HG02763 (cell line): ENCODE measurements around the gene SMARCAL1.
"Not testable (repeated sequence)": the region's sequence is repeated elsewhere in the genome, so short reads cannot be mapped to it uniquely, and the experiment has no call there.

Experiments
- ATAC-seq: cut with Tn5 transposase; IDR thresholded peaks from one replicate; pipeline ENCODE4 v1.9.1; 2021; ENCODE audit warnings: mild to moderate bottlenecking, moderate library complexity; ENCODE audit not compliant: unreplicated experiment

SMARCAL1 gene

DNA sequence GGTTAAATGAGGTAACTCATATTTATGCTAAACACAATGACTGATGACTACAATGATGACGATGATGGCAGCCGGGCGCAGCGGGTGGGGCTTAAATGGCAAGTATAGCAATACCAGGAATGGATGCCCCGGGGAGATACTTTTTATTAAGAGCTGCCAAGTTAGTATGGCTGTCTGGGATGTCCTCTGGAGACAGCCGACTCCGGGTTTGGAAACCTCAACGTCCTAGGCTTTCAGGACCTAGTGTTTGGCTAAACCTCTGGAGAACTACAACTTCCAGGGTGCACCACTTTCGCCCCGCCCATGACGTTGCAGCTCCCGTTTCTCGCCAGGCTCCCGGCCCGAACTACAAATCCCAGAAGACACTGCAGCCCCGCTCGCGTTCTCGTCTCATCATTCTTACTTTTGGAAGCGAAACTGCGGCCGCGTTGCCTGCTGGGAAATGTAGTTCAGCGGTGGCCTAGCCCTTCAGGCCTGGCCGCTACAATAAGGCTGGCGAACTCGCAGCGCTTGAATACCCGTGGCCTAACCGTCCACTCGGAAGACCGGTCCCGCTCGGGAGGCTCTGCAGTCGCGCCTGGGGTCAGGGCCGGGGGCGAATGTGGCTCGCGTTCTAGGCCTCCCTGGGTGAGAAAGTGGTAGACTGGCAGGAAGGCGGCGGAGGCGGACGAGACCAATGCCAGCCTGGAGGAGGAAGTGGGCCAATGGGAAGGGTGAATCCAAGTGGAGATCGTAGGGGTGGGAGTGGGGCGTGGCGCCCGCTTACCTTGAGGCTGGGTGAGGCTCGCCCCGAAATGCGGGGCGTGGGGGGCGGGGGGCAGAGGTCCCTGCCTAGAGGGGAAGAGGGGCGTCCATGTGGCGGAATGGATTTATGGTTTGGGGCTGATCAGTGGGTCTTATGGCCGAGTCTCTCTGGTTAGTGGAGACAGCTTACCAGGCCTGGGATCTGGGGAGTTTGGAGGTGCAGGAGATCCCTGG lies at the start of gene SMARCAL1:
Gene SMARCAL1 (plus strand): TSS at position 463 of the 978 bp plus-strand sequence. CDS start 2,221 bp downstream, outside the sequence.
- peak; percentile 93 for ATAC-seq

DNA sequence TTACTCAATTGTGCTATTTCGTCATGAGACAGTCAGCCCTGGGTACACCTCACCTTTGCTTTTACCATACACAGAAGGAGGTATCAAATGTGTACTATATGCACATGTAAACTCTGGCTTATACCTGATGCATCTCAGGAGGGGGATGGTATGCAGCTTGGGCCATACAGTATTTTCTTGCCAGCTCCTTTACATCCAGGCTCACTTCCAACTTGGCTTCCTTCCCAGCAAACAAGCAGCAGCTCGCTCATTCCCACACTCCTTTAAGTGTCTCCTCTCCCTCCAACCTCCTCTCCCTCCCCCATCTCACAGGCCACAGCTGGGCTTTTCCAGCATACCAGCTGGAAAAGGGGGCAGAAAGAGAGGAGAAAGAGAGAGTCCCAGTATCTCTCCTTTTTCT lies 49.6 kb upstream of the SMARCAL1 start:
- no peak for ATAC-seq

DNA sequence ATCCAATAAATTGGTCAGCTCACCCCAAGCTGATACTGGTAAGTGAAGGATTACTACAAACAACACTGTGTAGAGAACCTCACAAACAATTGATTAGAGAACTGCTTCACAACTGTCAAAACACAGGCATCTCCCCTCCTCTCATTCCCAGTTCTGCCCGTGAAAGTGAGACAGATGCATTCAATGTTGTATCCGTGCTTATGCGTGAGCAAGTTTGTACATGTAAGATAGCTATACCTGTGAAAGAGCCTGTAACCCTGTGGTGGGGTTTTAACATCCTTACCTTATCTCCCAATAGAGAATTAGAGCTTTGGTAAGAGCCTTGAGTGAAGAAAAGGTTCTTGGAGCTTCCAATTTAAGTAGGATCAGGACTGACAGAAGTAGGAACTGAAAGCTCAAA lies 49.1 kb upstream of the SMARCAL1 start:
- ATAC-seq, result no peak

DNA sequence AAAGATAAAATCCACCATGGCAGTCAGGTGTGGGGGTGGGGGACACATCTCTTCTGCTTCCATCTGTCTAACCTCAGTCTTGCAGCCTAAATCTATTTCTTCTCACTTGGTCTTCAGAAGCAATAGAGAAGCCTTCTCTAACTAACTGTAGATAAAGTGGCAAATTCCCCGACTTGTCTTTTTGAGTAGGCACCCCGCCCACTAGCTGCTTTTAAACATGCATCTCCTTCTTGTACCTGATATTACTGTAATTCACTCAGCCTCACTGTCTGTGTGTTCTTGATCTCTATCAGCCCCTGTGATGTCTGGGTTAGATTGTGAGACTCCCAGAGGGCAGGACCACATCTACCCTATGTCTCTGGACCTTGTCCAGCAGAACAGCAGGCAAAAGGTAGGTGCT lies 46.8 kb upstream of the SMARCAL1 start:
- ATAC-seq, result no peak

DNA sequence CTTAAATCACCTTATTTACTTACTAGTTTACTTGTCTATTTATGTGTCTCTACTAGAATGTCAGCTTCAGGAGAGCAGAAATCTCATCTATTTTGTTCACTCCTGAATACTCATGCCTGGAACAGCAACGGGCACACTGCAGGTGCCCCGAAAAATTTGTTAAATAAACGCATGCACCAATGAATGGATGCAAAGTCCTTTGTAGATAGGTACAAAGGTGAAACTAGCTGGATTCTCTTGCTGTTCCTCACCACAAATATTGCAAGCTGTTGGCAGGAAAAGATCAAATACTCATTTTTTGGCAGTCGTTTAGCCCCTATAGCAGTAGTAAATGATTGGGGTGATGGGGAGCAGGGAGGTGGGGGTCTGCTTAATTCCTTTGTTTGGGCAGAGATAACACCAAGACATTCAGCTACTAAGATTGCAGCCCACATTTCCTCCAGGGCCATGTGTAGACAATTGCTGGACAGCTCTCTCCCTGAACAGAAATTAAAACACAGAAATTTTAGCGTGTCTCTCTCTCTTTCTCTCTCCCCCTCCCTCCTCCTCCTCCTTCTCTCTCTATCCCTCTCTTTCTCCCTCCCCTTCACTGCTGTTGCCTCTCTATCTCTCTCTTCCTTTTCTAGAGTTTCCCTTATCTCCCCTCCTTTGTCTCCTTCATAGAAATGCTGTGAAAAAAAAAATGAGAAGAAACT lies 45.4 kb upstream of the SMARCAL1 start:
- no peak for ATAC-seq

DNA sequence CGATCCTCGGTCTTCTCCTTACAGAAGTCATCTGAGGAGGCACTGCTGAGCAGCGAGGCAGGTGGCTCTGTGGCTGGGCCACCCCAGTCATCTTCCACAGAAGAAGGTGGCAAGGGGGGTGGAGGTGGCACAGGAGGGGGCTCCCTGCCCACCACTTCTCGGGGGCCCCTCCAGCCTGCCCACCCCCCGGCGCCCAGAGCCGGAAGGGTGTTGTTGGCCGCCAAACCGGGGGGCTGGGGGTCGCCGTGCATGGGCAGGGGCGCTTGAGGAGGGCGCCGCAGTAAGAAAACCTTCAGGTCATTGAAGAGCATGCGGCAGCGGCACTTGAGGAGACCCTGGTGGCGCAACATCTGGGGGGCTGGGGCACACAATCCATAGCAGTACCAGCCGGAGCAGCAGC lies 42.5 kb upstream of the SMARCAL1 start:
- ATAC-seq, result no peak

DNA sequence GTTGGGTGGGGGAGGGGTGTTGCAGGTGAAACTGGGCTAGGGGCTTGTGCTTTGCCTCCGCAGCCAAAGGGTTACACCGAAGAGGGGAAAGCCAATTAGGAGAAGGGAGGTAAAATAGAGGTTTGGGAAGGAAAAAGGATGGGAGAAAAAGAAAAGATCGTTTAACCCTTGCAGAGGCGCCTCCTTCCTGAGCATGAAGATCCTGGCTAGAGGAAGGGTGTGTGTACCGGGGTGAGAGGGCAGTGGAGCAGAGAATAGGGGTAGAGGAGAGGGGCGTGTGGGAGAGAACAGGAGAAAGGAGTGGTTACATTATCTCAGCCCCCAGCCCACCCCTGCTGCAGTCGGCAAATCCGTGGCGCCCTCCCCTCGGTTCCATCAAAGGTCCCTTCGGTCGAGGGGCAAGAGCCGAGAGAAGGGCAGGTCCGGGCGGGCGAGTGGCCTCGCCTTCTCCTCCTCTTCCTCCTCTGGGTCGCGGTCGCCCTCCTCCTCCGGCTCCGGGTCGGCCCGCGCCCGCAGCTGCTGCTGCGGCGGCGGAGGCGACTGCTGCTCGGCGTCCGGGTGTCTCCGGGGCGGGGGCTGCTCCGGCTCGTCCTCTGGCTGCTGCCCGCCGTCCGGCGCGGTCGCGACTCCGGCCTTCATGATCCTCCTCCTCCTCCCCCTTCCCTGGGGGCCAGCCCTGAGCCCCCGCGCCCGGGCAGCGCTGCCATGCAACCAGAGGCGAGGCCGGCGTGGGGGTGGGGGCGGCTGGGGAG lies 41.1 kb upstream of the SMARCAL1 start:
- no peak for ATAC-seq

DNA sequence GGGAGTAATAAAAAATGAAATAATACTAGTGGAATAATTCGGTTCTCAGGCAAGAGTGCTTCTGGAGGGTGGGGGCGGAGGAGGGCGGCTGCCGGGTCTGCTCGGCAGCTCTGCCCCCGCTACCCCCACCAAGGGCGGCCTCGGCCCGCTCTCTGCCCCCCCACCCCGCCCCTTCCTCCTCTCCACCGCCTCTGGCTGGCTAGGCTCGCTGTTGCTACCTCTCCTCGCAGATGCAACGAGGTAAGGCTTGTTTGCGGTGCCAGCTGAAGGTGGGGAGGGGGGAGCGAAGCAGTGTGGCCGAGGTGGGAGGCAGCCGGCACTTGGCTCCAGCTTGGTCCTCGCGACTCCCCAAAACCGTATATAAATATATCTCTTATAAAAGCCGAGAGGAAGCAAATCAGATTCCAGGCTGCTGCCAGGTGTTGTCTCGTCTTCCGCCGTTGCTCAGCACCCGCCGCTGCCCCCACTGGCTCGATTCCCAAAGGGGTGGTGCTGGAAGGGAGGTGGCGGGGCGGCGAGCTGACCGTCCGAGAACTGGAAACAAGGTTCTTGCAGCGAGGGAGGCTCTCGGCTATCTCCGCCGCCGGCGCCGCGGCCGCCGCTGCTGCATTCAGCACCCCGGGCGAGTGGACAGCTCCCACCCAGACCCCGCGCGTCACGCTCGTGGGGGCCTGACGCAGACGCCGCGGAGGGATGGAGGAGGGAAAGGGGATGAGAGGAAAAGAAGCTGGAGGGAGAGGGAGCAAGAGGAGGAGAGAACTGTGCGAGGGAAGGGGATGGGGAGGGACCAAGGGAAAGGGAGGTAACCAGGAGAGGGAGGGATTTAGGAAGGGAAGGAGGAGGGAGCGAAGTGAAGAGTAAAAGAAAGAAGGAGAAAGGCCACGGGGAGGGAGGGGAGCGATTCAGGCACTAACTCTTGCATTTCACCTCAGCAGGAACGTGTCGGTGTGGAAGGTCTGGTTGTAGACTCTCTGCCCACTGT lies 40.3 kb upstream of the SMARCAL1 start, which contains the start of gene MARCHF4:
Gene MARCHF4 (minus strand): TSS at position 763 of the 982 bp plus-strand sequence. CDS start 2,223 bp downstream, outside the sequence.
- no peak for ATAC-seq

DNA sequence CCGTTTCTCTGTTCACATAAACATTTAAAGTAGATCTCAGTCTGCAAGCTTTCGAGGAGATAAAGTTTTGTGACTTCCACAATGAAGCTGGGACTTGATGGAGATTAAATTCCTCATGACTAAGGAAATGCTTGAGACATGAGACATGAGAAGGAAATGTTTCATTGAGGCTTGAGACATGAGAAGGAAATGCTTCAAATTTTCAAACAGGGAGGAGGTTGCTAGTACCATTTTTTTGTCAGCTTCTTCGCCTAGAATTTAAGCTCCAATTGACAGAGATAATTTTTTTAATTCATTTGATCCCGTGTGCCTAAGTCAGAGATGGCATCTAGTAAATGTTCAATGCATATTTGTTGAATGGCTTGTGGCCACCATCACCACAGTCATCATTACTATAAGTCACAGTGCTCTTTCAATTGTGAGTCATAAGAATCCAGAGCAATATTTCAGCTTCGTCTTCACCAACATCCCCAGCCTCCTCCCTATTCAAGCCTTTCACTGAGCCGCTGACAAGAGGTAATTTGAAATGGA lies 39.5 kb upstream of the SMARCAL1 start:
- ATAC-seq, result no peak

DNA sequence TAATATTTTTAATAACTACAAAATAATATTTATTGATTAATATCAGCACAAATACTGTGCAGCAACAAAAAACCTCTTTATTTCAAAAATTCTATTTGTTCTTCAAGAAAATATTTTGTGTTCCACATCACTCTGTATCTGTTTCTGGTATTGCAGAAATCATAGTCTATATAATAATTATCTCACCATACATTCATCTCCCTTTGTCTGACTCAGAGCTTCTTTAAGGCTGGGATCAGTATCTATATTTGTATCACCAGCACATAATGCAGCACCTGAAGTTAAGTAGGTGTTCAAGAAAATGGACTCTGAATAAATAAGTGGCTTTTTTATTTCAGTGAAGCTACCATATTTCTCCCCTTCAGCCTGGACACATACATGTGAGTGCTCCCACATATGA lies 38.4 kb upstream of the SMARCAL1 start:
- no peak for ATAC-seq

DNA sequence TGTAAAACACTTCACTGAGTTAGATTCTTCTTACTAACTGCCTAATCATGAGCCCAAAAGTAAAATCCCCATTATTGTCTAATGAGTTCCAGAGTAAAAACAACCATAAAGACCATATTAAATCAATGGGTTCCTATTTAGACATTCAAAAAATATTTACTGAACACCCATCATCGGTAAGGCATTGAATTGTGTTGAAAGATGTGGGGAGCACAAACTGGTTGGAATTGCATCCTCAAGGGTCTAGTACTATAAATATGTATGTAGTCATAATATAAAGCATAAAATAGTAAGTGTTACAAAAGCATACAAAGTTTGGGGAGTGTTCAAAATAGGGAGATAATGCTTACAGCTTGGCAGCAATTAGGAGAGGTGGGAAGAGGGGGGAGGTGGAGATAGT lies 37.0 kb upstream of the SMARCAL1 start:
- no peak for ATAC-seq

DNA sequence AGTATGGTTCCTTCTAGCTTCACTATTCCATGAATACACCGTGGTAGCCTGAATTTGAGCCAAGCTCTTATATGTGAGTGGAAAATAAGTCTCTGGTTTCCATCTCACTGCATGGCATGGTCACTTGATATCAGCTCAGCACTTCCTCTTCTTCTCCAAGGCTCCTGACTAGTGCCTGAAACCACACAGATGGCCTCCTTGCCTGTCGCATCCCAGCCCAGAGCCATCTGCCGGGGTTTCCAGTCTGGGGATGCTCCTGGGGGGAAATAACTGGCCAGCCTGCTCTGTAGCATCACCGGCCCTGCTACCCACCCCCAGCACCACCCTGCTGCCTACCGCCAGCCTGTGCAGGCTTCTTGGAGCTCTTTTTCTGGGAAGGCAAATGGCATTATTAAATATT lies 32.3 kb upstream of the SMARCAL1 start:
- ATAC-seq, result no peak

DNA sequence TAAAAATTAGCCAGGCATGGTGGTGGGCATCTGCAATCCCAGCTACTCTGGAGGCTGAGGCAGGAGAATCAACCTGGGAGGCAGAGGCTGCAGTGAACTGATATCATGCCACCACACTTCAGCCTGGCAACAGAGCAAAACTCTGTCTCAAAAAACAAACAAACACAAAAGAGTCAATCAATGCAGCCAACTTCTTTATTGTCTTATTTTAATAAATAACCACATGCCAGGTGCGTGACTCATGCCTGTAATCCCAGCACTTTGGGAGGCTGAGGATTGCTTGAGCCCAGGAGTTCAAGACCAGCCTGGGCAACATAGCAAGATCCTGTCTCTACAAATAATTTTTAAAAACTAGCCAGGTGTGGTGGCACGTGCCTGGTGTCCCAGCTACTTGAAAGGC lies 27.9 kb upstream of the SMARCAL1 start:
- not testable (repeated sequence) for ATAC-seq

DNA sequence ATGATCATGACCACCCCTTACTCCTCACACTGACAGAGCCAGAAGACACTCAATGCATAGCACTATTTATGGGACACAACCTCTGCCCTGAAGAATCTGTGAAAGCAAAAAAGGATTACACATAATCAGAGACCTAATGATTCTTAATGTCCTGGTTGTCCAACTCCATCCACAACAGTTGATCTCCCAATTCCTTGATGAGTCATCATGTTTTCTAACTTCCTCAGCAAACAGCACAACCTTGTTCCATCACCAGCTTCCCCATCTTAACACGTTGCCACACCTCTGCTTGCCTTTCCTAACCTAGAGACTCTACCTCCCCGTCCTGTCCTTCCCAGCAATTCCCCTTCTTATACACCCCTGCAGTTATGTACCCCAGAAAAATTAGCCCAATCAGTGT lies 26.8 kb upstream of the SMARCAL1 start:
- no peak for ATAC-seq

DNA sequence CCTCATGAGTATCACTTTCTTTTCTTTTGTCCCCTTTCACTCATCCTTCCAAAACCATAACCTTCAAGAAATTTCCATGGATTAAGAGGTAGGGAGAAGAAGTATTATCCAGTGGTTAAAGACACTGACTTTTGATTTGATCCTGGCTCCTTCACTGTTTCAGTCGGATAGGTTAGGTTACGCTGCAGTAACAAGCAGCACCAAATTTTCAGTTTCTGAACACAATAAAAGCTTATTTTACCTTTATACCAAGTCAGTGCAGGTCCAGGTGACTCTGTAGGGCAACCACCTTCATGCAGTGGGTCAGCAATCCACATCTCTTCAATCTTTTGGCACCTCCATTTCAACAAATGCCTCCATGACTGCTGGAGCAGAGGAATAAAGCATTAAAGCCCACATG lies 25.0 kb upstream of the SMARCAL1 start:
- no peak for ATAC-seq

DNA sequence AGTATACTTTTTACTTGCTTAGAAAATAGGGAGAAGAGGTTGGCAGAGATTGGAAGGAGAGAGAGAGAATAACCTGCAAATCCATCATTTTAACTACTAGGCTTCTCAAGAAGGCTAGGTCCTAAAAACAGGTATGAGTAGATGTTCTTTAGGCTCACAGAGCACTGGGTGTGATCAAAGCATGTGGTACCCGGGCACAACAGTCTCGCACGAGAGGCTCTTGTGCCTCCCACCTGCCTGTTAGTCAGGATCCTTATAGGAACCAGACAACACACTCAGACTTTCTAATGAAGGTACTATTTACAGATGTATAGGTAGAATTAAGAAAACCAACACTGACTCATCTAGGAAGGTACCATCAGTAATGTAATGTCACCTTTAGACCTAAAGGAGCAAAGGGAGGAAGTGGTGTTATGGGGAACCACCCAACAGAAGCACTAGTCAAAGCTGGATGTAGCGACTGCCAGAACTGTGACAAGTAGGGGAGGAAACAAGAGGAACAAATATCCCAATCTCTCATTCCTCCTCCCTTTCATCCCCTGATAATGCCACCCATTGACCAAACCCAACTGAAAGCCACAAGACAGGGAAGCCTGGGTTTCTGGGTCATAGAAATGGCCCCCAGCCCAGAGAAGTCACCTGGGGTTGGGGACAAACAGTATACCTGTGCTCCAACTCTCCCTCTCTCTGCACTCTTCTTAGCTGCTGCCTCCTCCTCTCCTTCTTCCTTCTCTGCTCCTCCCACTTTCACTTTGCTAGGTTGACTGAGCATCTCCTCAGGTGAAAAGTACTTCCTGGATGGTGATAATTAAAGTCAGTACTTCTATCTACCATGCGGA lies 24.0 kb upstream of the SMARCAL1 start:
- peak; percentile 53 for ATAC-seq

DNA sequence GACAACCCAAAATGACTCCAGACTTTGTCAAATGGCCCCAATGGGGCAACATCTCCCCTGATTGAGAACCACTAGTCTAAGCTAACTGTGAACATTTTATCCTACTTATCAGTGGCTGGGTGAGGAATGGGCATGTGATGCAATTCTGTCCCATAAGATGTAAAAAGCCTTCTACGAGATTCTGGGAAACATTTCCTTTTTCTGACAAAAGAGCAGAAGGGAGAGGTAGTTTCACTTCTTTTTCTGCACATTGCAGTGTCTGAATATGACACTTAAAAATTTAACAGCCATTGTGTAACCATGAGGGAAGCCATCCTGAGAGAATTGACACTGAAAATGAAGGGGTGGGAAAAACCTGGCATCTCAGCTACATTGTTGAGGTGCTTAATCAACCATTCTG lies 22.7 kb upstream of the SMARCAL1 start:
- ATAC-seq, result no peak

DNA sequence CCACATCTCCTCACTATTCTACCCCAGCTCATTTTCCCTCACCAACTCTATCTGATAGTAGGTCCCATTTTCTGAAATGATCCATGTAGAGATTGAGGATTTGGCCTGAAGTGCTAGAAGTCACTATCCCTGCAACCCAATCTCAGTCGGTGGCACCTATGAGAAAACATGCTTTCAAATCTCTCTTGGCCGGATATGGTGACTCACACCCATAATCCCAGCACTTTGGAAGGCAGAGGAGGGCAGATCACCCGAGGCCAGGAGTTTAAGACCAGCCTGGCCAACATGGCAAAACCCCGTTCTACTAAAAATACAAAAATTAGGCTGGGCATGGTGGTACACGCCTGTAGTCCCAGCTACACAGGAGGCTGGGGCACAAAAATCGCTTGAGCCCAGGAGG lies 20.9 kb upstream of the SMARCAL1 start:
- no peak for ATAC-seq

DNA sequence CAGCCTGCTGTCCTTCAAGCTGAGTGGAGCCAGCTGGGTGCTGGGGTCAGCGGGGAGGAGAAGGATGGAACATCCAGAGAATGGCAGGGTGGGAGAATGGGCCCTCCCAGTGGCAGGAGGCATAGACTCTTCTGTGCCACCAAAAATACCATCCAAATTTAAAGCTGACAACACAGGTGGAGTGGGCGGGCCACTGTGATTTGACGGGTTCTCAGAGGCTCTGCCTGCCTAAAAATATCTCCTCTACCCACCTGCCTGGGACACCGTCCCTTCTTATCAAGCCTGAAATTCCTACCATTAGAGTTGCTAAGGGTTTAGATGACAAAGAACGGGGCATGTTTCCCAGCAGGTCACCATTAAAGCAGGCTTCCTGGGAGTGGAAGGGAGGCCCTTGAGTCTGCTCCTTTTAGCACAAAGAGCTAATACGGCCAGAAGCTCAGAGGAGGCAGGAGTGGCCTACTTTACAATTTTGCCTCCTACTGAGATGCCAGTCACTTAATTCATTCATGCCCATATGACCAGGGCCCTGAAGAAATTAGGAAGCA lies 20.2 kb upstream of the SMARCAL1 start:
- ATAC-seq, result no peak
